Measurements from ENCODE around the gene KCNIP2. TPM values are rescaled to one million over a fixed set of nuclear protein-coding genes. Genes with fewer than 3 reads are reported as not detected.

The KCNIP2 gene
- total and polyA plus RNA-seq, 2 of the 4 experiments (the other 2 are of a cell fraction) = under 0.01 to 0.87 TPM

- TF ChIP-seq ELK1 (IDR thresholded peaks at IDR 0.05; ENCODE audit: borderline replicate concordance, low read depth, low read length) = no peak
- TF ChIP-seq MXI1 (IDR thresholded peaks at IDR 0.05; ENCODE audit: borderline replicate concordance, low read depth, low read length) = no peak
- no peak for TF ChIP-seq NFE2L2 (IDR thresholded peaks at IDR 0.05; ENCODE audit: low read depth, low read length)
Observed at GRCh38 chr10:101843032-101844021, at the start of gene KCNIP2 (continued).

All from IMR-90 (cell line).